MCF 10A (cell line): ENCODE measurements around the gene HLA-DRA. TPM values are rescaled to one million over a fixed set of nuclear protein-coding genes. Genes with fewer than 3 reads are reported as not detected.

Experiments
- BruUV-seq: library from RNA; stranded (reverse); fragments of 400-500 nt; replicated peaks from 2 replicates; lab custom pipeline; 2021; lab: Mats Ljungman, UMichigan
- CTCF ChIA-PET: fragments of 300-600 bp; sonication (Branson Sonifier 250); formaldehyde crosslinking; extraction: SDS; loops from one replicate; lab custom pipeline; 2021; ENCODE audit warnings: antibody characterized with exemption, inconsistent platforms; lab: Yijun Ruan, JAX
- POLR2A ChIA-PET: fragments of 300-600, 350-650 bp; sonication (Branson Sonifier 250); formaldehyde crosslinking; extraction: SDS; loops from one replicate; lab custom pipeline; 2020; ENCODE audit warnings: antibody characterized with exemption, inconsistent platforms; lab: Yijun Ruan, JAX
- DNase-seq: peaks from one replicate; pipeline ENCODE4 v3.0.0-alpha.2; 2018; ENCODE audit not compliant: unreplicated experiment
- H3K27ac Mint-ChIP-seq: one replicate; pipeline ENCODE4 v1.8.0; 2022; ENCODE audit warnings: mild to moderate bottlenecking, low read depth, mixed read lengths; ENCODE audit not compliant: unreplicated experiment
- H3K27me3 Mint-ChIP-seq: one replicate; pipeline ENCODE4 v1.8.0; 2022; ENCODE audit warnings: mixed read lengths; ENCODE audit not compliant: insufficient read depth, unreplicated experiment
- H3K36me3 Mint-ChIP-seq: one replicate; pipeline ENCODE4 v1.8.0; 2022; ENCODE audit warnings: mild to moderate bottlenecking, moderate library complexity, mixed read lengths; ENCODE audit not compliant: insufficient read depth, unreplicated experiment
- H3K4me1 Mint-ChIP-seq: one replicate; pipeline ENCODE4 v1.8.0; 2022; ENCODE audit warnings: mixed read lengths; ENCODE audit not compliant: insufficient read depth, unreplicated experiment
- H3K4me3 Mint-ChIP-seq: one replicate; pipeline ENCODE4 v1.8.0; 2022; ENCODE audit warnings: mild to moderate bottlenecking, moderate library complexity, mixed read lengths; ENCODE audit not compliant: unreplicated experiment
- H3K9me3 Mint-ChIP-seq: one replicate; pipeline ENCODE4 v1.8.0; 2022; ENCODE audit warnings: mixed read lengths; ENCODE audit not compliant: unreplicated experiment
- intact Hi-C: fragments of 100-400 bp; cut with micrococcal nuclease; formaldehyde crosslinking; loops from 2 replicates; pipeline ENCODE4 v1.14.1; 2022
- total RNA-seq: library from RNA; stranded (reverse); gene quantifications from 2 replicates; pipeline ENCODE4 v1.2.3, GENCODE V29; 2022
- TF ChIP-seq, protein P1 (sequence below): fragments of 200-600 bp; IDR thresholded peaks from one replicate; pipeline ENCODE4 v1.8.0; 2022; ENCODE audit warnings: antibody characterized with exemption, mild to moderate bottlenecking; ENCODE audit not compliant: unreplicated experiment

HLA-DRA gene
- total RNA-seq, 1 experiment from 2014 or later, result not detected

GRCh38 chr6:32397252-32397920, 42.3 kb upstream of the HLA-DRA start:
- BruUV-seq, result no TSS peak
- H3K4me1 Mint-ChIP-seq, result peaks cover 5% of the 10 kb centered on the region
- TF ChIP-seq, protein P1, sequence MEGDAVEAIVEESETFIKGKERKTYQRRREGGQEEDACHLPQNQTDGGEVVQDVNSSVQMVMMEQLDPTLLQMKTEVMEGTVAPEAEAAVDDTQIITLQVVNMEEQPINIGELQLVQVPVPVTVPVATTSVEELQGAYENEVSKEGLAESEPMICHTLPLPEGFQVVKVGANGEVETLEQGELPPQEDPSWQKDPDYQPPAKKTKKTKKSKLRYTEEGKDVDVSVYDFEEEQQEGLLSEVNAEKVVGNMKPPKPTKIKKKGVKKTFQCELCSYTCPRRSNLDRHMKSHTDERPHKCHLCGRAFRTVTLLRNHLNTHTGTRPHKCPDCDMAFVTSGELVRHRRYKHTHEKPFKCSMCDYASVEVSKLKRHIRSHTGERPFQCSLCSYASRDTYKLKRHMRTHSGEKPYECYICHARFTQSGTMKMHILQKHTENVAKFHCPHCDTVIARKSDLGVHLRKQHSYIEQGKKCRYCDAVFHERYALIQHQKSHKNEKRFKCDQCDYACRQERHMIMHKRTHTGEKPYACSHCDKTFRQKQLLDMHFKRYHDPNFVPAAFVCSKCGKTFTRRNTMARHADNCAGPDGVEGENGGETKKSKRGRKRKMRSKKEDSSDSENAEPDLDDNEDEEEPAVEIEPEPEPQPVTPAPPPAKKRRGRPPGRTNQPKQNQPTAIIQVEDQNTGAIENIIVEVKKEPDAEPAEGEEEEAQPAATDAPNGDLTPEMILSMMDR, result no peak
- intact Hi-C loops, result no loop called here
- no peak overlapping the region for H3K4me3 Mint-ChIP-seq
- no peaks in the 10 kb centered on the region for H3K36me3 Mint-ChIP-seq
- ChIA-PET POLR2A (no interaction called here), CTCF (interaction anchor here (2.4 kb wide), 1 partner anchor 16 kb away, joined by 12 read pairs; no protein-coding TSS in a partner anchor)
- H3K27me3 Mint-ChIP-seq, result peaks cover 89% of the 10 kb centered on the region
- DNase-seq, result no peak
- no peaks in the 10 kb centered on the region for H3K9me3 Mint-ChIP-seq
- H3K27ac Mint-ChIP-seq, result no peak overlapping the region

DNA sequence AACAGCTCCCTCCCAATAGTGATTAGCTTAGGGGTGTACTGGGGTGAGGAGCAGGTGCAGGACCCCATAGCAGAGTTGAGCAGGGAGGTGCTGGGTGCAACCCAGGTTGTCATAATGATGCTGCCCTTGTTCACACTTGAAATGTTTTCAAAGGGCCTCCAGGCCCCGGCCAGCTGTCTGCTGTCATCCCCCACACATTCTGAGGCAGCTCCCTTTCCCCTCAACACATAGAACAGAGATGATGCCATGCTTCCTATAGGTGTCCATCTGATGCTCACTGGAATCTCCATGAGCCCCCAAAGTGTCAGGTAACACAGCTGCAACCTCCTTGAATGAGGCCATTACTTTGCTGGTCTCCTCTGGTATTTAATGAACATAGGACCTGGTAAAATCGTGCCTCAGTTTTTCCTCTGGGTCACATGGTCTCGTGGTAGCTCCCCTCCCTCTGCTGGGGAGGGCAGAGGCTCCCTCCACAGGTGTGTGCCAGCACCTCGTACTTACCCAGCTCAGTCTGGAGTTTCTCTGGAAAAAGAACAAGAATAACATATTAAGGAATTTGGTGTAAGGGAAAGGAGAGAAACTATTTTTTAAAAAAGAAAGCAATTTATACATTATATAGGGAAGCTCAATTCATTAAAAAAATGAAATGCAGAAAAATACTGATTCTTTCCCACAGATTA, 38.3 kb upstream of the HLA-DRA start:
- Mint-ChIP-seq H3K36me3 (no peaks in the 10 kb centered on the region), H3K27me3 (peaks cover 94% of the 10 kb centered on the region), H3K4me1 (peaks cover 5% of the 10 kb centered on the region), H3K4me3 (no peak overlapping the region), H3K27ac (no peak overlapping the region), H3K9me3 (no peaks in the 10 kb centered on the region)
- intact Hi-C loops, result no loop called here
- no peak for DNase-seq
- ChIA-PET CTCF (interaction anchor here (1.2 to 2.0 kb wide), 3 partner anchors 9 to 12 kb away, joined by 3 to 11 read pairs (median 3); no protein-coding TSS in a partner anchor), POLR2A (interaction anchor here (1.2 kb wide), 1 partner anchor 11 kb away, joined by 6 read pairs; no protein-coding TSS in a partner anchor)
- TF ChIP-seq, protein P1, result no peak
- no TSS peak for BruUV-seq

GRCh38 chr6:32402812-32403211, 36.9 kb upstream of the HLA-DRA start:
- ChIA-PET CTCF (interaction anchor here (0.6 to 2.0 kb wide), 4 partner anchors 11 to 383 kb away, joined by 3 to 11 read pairs (median 5); no protein-coding TSS in a partner anchor), POLR2A (interaction anchor here (0.7 kb wide), 1 partner anchor 388 kb away, joined by 3 read pairs; no protein-coding TSS in a partner anchor)
- TF ChIP-seq, protein P1, result no peak
- no TSS peak for BruUV-seq
- no peaks in the 10 kb centered on the region for H3K4me1 Mint-ChIP-seq
- intact Hi-C loops, result no loop called here
- no peaks in the 10 kb centered on the region for H3K36me3 Mint-ChIP-seq
- no peak for DNase-seq
- H3K4me3 Mint-ChIP-seq, result no peak overlapping the region
- no peak overlapping the region for H3K27ac Mint-ChIP-seq
- H3K27me3 Mint-ChIP-seq, result peaks cover 97% of the 10 kb centered on the region
- no peaks in the 10 kb centered on the region for H3K9me3 Mint-ChIP-seq

DNA sequence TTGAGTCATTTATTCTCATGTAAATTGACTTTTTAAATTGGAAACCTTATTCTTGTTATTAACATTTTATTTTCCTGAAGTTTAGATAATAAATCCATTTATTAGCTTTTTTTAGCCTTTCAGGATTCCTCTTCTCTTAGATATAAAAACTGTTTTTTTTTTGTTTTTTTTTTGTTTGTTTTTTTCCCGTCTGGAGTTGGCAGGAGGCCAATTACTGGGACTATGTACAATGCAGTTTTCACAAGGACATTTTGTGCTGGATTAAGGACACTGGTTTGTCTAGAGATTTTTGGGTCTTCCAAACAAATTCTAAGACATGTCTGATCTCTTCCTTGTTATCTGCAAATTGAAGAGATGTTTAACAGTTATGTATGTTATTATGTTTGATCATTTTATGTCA, 34.0 kb upstream of the HLA-DRA start:
- intact Hi-C loops, result no loop called here
- CTCF ChIA-PET, result interaction anchor here (1.7 to 2.6 kb wide), 2 partner anchors 8 to 381 kb away, joined by 7 to 15 read pairs; no protein-coding TSS in a partner anchor
- Mint-ChIP-seq H3K36me3 (no peaks in the 10 kb centered on the region), H3K27me3 (peaks cover 89% of the 10 kb centered on the region), H3K9me3 (no peaks in the 10 kb centered on the region), H3K27ac (no peak overlapping the region), H3K4me3 (no peak overlapping the region), H3K4me1 (no peaks in the 10 kb centered on the region)
- TF ChIP-seq, protein P1, result no peak
- DNase-seq, result no peak
- POLR2A ChIA-PET, result interaction anchor here (0.7 kb wide), 1 partner anchor 57 kb away, joined by 3 read pairs; no protein-coding TSS in a partner anchor
- no TSS peak for BruUV-seq
